ENCODE results near the gene MRPL53. TPM values are rescaled to one million over a fixed set of nuclear protein-coding genes. Genes with fewer than 3 reads are reported as not detected.
A peak's percentile ranks its signal among the peaks of the same experiment; 100 is the strongest.

MRPL53 gene
- total and polyA plus RNA-seq, 2 of the 13 experiments (the other 11 are each of a cell fraction or from before 2014, with no cell fraction given) = 34.3 to 51.9 TPM

GRCh38 chr2:74507145-74507925 is 34.9 kb upstream of the MRPL53 start, which contains the start of gene PCGF1 (continued):
- TF ChIP-seq TEF (CRISPR knock-in tag; IDR thresholded peaks at IDR 0.05) = no peak
- TF ChIP-seq STAG1 (CRISPR knock-in tag; IDR thresholded peaks at IDR 0.05) = peak; percentile 64
- TF ChIP-seq ZNF292 (CRISPR knock-in tag; IDR thresholded peaks at IDR 0.05; ENCODE audit: borderline replicate concordance, low read depth) = peak; percentile 57; the same call in 1 of the 2 replicates
- peak; percentile 75; the same call in 1 of the 2 replicates for TF ChIP-seq ZFYVE20 (CRISPR knock-in tag; IDR thresholded peaks at IDR 0.05; ENCODE audit: borderline replicate concordance, low read depth)
- TF ChIP-seq THRA (CRISPR knock-in tag; IDR thresholded peaks at IDR 0.05; ENCODE audit: borderline replicate concordance) = peak; percentile 97
- TF ChIP-seq ZNF543 (CRISPR knock-in tag; IDR thresholded peaks at IDR 0.05) = peak; percentile 96
- peak; percentile 89 for TF ChIP-seq ZNF704 (CRISPR knock-in tag; IDR thresholded peaks at IDR 0.05; ENCODE audit: borderline replicate concordance)
- 0 out of 2 replicates have a peak, but pooled peaks have one; percentile 15 for TF ChIP-seq ZNF224 (CRISPR knock-in tag; IDR thresholded peaks at IDR 0.05)
- TF ChIP-seq ZNF407 (CRISPR knock-in tag; IDR thresholded peaks at IDR 0.05; ENCODE audit: not compliant biosample characterization) = peak; percentile 9
- 0 out of 2 replicates have a peak, but pooled peaks have one; percentile 64 for TF ChIP-seq ZSCAN29 (CRISPR knock-in tag; conservative IDR thresholded peaks at IDR 0.05)
- TF ChIP-seq ZNF281 (CRISPR knock-in tag; IDR thresholded peaks at IDR 0.05; ENCODE audit: borderline replicate concordance) = no peak
- no peak; the same call in 1 of the 2 replicates for TF ChIP-seq ATF3 (CRISPR knock-in tag; IDR thresholded peaks at IDR 0.05)

All from HepG2 (cell line).